NCI-H510A treated with DMSO at 0.1 percent for 48 hours (cell line): ENCODE results near the gene OPTC.
"Not testable (repeated sequence)": the region's sequence is repeated elsewhere in the genome, so short reads cannot be mapped to it uniquely, and the experiment has no call there.

Experiments used
- DNase-seq: peaks from one replicate; lab custom pipeline; 2025; lab: John Stamatoyannopoulos, UW

OPTC gene, protein sequence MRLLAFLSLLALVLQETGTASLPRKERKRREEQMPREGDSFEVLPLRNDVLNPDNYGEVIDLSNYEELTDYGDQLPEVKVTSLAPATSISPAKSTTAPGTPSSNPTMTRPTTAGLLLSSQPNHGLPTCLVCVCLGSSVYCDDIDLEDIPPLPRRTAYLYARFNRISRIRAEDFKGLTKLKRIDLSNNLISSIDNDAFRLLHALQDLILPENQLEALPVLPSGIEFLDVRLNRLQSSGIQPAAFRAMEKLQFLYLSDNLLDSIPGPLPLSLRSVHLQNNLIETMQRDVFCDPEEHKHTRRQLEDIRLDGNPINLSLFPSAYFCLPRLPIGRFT

DNA sequence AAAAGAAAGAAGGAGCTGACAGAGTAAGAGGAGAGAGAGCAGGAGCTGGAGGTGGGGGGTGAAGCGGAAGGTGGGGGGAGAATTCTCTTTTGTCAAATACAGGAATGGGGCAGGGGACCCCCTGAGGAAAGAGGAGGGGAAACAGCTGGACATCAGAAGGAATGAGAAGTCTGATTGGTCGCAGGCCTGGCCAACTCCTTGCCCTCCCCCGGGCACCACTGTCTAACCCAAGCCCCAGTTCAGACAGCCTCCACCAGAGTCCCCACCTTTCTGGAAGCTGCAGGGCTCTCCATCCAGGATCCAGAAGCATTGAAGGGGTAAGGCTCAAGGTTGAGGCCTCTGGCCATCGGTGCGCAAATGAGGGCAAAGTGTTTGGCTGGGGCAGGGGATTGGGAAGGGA, at the start of gene OPTC:
TSS of gene OPTC (plus strand) at position 253 of the 400 bp plus-strand sequence. CDS start 1,853 bp downstream, outside the sequence.
- DNase-seq = no peak

- DNase-seq = no peak
Observed at GRCh38 chr1:203444171-203444576, 49.8 kb upstream of the OPTC start.

DNA sequence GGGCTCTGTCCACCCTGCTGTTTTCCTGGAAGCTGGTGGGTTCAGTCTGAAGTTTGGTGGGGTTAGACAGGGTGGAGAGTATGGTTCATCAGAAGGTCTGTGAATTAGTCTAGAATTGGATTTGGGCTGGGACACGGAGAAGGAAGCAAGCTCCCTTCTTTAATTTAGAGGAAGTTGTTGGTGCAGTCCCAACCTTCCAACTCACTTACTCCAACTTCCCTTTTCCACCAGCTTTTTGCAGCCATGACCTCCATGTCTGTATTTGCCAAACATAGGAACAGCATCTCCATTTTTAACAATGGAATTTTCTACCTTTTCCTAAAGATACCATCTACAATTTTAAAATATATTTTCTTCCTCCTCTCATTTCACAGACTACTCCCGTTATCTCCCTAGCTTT, 46.8 kb upstream of the OPTC start:
- no peak for DNase-seq

GRCh38 chr1:203447598-203447997, 46.4 kb upstream of the OPTC start:
- not testable (repeated sequence) for DNase-seq

DNA sequence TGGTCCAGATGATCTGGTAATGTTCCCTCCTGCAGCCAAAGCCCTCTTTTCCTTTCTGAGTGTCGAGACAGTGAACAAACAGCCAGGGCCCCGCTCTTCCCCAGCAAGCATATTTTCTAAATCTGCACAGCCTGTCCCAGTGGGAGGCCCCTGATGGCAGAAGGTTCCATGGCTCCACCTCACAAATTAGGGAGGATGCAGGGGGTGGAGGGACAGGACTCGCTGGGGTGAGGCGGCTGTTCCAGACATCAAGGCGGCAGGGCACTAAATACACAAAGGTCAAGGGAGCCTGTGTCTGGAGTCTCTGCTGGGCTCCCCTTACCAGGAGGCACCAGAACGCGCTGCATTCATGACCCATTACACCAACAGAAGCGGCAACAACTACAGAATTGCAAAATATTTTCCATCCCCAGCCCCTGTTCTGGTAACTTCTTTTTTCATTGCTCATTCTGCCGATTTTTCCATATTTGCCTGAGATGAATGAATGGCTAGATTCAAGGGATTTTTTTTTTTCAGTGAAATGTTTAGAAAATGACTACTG, 45.4 kb upstream of the OPTC start:
- no peak for DNase-seq

GRCh38 chr1:203450001-203450400, 44.0 kb upstream of the OPTC start:
- DNase-seq = no peak

- no peak for DNase-seq
Observed at GRCh38 chr1:203450479-203451149, 43.3 kb upstream of the OPTC start.

- DNase-seq = no peak
Observed at GRCh38 chr1:203451836-203452784, 41.8 kb upstream of the OPTC start.

DNA sequence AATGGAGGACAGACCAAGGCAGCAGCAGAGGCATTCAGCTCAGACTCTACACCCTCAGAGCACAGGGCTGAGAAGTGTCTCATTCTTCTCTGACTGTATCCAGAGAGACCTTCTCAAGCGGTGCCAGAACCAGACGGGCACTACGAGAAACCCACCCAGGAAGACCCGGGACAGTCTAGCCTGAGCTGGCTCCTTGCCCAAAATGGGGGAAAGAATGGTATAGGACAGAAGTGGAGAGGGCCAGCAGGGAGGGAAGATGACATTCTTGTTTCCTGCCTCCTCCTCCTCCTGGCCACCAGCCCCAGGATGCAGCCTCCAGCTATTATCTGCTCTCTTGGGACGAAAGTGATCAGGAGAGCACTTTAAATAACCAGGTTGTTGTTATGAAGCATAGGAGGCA, 40.9 kb upstream of the OPTC start:
- no peak for DNase-seq

- DNase-seq = no peak
Observed at GRCh38 chr1:203453616-203454015, 40.3 kb upstream of the OPTC start.

DNA sequence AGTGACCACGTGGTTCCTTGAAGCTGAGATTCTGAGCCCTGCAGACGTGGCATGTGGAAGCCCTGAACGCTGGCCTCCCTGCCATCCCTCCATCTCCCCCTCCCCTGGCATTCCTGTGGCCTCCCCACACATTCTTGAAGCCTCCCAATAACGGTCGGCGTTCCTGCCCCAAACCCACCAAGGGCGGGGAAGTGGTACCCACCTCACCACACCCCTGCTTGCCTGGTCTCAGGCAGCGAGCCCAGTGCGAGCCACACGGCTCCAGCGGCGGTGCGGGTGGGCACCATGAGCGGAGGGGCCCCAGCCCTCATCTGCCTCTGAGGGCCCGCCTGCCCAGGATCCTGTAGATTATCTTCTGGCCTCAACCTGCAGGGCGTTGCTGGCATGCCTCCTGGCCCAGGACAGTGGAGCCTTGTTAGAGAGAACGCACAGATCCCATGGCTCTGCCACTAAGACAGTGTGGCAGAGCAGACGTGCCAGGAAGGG, 38.9 kb upstream of the OPTC start:
- DNase-seq = no peak

- no peak for DNase-seq
Observed at GRCh38 chr1:203455706-203456105, 38.2 kb upstream of the OPTC start.

GRCh38 chr1:203456577-203456976, 37.4 kb upstream of the OPTC start:
- no peak for DNase-seq

GRCh38 chr1:203458078-203458477, 35.9 kb upstream of the OPTC start:
- DNase-seq = no peak

GRCh38 chr1:203459671-203460201, 34.2 kb upstream of the OPTC start:
- DNase-seq = no peak

DNA sequence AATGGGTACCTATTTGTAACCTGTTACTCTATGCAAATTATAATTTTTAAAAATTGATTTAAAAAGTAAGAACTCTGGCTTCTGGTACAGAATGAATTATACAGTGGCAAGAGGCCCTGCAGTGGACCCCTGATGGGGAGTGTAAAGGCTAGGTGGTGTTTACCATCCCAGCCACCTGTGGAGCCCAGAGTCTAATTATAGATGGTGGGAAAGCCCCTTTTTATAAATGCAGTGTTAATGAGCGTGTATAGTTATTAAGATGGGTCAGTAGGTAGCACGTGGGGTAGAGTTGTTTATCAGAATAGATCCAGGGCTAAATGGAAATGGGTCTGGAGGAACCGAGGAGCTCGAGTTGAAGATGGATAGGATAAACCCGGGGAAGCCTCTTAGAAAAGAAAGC, 32.2 kb upstream of the OPTC start:
- no peak for DNase-seq

- no peak for DNase-seq
Observed at GRCh38 chr1:203462143-203462542, 31.8 kb upstream of the OPTC start.

DNA sequence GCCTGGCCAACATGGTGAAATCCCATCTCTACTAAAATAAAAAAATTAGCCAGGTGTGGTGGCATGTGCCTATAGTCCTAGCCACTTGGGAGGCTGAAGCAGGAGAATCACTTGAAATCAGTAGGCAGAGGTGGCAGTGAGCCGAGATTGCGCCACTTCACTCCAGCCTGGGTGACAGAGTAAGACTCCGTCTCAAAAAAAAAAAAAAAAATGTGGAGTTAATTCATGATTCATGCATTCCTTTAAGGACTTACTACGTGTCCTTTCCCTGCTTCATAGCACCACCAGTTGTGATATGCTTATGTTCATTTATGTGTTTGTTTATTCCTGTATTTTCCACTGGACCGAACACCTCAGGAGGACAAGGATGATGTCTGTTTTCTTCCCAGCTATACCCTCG, 31.1 kb upstream of the OPTC start:
- no peak for DNase-seq

- DNase-seq = no peak
Observed at GRCh38 chr1:203463469-203464062, 30.4 kb upstream of the OPTC start.

DNA sequence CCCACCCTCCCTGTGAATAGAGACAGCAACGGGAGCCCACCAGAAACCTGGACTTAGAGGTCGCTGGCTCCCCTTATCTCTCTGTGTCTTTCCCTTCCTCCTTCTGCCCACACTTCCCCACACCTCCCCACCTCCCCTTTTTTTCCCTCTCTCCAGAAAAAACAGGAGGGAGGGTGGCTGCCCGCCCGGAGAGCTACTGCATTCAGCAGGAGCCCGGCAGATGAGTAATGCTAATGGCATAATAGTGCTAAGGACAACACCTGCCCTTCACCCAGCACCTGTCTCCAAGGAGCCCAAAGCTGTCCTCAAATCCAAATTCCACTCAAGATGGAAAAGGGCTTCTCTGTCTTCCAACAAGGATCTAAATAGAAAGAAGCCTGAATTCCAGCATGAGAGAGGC, 29.7 kb upstream of the OPTC start:
- DNase-seq = no peak

DNA sequence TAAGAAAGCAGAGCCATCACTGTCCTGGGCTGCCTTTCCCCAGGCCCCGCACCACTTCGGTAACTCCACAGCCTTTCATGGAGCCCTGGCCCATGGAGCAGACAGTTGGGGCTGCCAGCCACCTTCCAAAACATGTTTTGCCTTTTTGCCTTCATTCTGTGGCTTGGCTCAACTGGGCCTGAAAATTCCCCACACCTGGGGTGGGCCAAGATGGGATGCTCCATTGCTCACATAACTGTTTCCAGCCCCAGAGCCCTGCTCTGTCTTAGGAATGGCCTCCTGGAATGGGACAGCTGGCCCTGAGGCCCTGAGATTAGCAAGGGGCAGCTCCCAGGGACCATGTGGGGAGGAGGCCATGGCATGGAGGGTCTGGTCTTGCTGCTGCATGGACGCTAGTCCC, 29.2 kb upstream of the OPTC start:
- no peak for DNase-seq
